Neuronal stem cell (in vitro differentiated cells): ENCODE measurements around the gene ARHGAP25.
A peak's percentile ranks its signal among the peaks of the same experiment; 100 is the strongest.

Experiments used
- DNase-seq: peaks from one replicate; pipeline ENCODE4 v3.0.0-alpha.2; 2013; ENCODE audit warnings: low spot score
- H2AFZ ChIP-seq: one replicate; pipeline ENCODE4 v1.6.1; 2013; ENCODE audit warnings: mild to moderate bottlenecking, low read length, inconsistent platforms
- H2AK5ac ChIP-seq: 2 replicates; pipeline ENCODE4 v1.6.1; 2013; ENCODE audit warnings: low read depth, mild to moderate bottlenecking, inconsistent platforms, low read length, moderate library complexity, mixed read lengths
- H2BK120ac ChIP-seq: 2 replicates; pipeline ENCODE4 v1.6.1; 2013; ENCODE audit warnings: low read depth, mild to moderate bottlenecking, inconsistent platforms, low read length, moderate library complexity, mixed read lengths
- H2BK12ac ChIP-seq: one replicate; pipeline ENCODE4 v1.6.1; 2013; ENCODE audit warnings: low read length, inconsistent platforms
- H2BK15ac ChIP-seq: 2 replicates; pipeline ENCODE4 v1.6.1; 2013; ENCODE audit warnings: mild to moderate bottlenecking, low read length, inconsistent platforms, mixed read lengths
- H2BK5ac ChIP-seq: one replicate; pipeline ENCODE4 v1.6.1; 2013; ENCODE audit warnings: inconsistent platforms, mild to moderate bottlenecking, low read length, moderate library complexity
- H3K14ac ChIP-seq: one replicate; pipeline ENCODE4 v1.6.1; 2013; ENCODE audit warnings: low read length, inconsistent platforms
- H3K18ac ChIP-seq: 2 replicates; pipeline ENCODE4 v1.6.1; 2013; ENCODE audit warnings: low read length, inconsistent platforms
- H3K23ac ChIP-seq: 2 replicates; pipeline ENCODE4 v1.6.1; 2013; ENCODE audit warnings: low read depth, mild to moderate bottlenecking, mixed read lengths, low read length, inconsistent platforms; ENCODE audit not compliant: poor library complexity
- H3K27ac ChIP-seq: replicated peaks from 3 replicates; pipeline ENCODE4 v1.5.1; 2013; ENCODE audit warnings: low read length, inconsistent platforms
- H3K27me3 ChIP-seq, 3 experiments: 2 replicates each; pipeline ENCODE4 v1.6.1; 2013; ENCODE audit warnings: low read length in 3 of 3, mild to moderate bottlenecking in 2 of 3, inconsistent platforms in 1 of 3, low read depth in 1 of 3, mixed read lengths in 1 of 3, moderate library complexity in 1 of 3; ENCODE audit not compliant: control insufficient read depth in 3 of 3, insufficient read depth in 3 of 3
- H3K36me3 ChIP-seq, 2 donors: replicated peaks in 1 of 2; 2 replicates each; pipeline ENCODE4 v1.6.1; 2013; ENCODE audit warnings: low read length in 2 of 2; ENCODE audit not compliant: control insufficient read depth in 2 of 2, insufficient read depth in 2 of 2
- H3K4ac ChIP-seq: 2 replicates; pipeline ENCODE4 v1.6.1; 2013; ENCODE audit warnings: inconsistent platforms, mild to moderate bottlenecking, low read length, moderate library complexity
- H3K4me1 ChIP-seq, 2 donors: 1 replicate in 1 of 2; 2 replicates in 1 of 2; pipeline ENCODE4 v1.6.1; 2013; ENCODE audit warnings: low read length in 2 of 2, low read depth in 1 of 2; ENCODE audit not compliant: control insufficient read depth in 2 of 2, insufficient read depth in 1 of 2
- H3K4me2 ChIP-seq: one replicate; pipeline ENCODE4 v1.6.1; 2013; ENCODE audit warnings: mild to moderate bottlenecking, low read length, inconsistent platforms; ENCODE audit not compliant: insufficient read depth, poor library complexity, severe bottlenecking
- H3K4me3 ChIP-seq, 2 donors: 2 replicates each; pipeline ENCODE4 v1.5.1; 2013; ENCODE audit warnings: low read length in 2 of 2, mild to moderate bottlenecking in 2 of 2, inconsistent platforms in 1 of 2, moderate library complexity in 1 of 2
- H3K79me1 ChIP-seq: one replicate; pipeline ENCODE4 v1.6.1; 2013; ENCODE audit warnings: low read depth, mild to moderate bottlenecking, inconsistent platforms, low read length, moderate library complexity
- H3K9ac ChIP-seq: one replicate; pipeline ENCODE4 v1.6.1; 2013; ENCODE audit warnings: mild to moderate bottlenecking, low read depth, low read length, inconsistent platforms; ENCODE audit not compliant: poor library complexity
- H3K9me3 ChIP-seq, 2 donors: replicated peaks in 1 of 2; 2 replicates each; pipeline versions ENCODE3 to v1.6.1; 2013; ENCODE audit warnings: low read length in 2 of 2, mild to moderate bottlenecking in 2 of 2, inconsistent platforms in 1 of 2, low read depth in 1 of 2, mixed read lengths in 1 of 2, moderate library complexity in 1 of 2; ENCODE audit not compliant: control insufficient read depth in 2 of 2, insufficient read depth in 1 of 2
- H4K8ac ChIP-seq: one replicate; pipeline ENCODE4 v1.6.1; 2013; ENCODE audit warnings: low read depth, mild to moderate bottlenecking, inconsistent platforms, low read length, moderate library complexity
- H4K91ac ChIP-seq: one replicate; pipeline ENCODE4 v1.6.1; 2013; ENCODE audit warnings: low read length, low read depth, mild to moderate bottlenecking, inconsistent platforms; ENCODE audit not compliant: poor library complexity
- WGBS, 2 donors: extraction: QIAGEN DNeasy Blood & Tissue Kit; methylation state at CpG; one replicate each; pipeline ENCODE4 v1.1.7; 2013; ENCODE audit warnings: missing lambda C conversion rate in 2 of 2, mixed read lengths in 1 of 2; ENCODE audit not compliant: insufficient read length in 2 of 2, insufficient replicate concordance in 1 of 2; ENCODE audit errors: extremely low coverage in 2 of 2; 5-methylcytosine and 5-hydroxymethylcytosine counted together

ARHGAP25 gene

DNA sequence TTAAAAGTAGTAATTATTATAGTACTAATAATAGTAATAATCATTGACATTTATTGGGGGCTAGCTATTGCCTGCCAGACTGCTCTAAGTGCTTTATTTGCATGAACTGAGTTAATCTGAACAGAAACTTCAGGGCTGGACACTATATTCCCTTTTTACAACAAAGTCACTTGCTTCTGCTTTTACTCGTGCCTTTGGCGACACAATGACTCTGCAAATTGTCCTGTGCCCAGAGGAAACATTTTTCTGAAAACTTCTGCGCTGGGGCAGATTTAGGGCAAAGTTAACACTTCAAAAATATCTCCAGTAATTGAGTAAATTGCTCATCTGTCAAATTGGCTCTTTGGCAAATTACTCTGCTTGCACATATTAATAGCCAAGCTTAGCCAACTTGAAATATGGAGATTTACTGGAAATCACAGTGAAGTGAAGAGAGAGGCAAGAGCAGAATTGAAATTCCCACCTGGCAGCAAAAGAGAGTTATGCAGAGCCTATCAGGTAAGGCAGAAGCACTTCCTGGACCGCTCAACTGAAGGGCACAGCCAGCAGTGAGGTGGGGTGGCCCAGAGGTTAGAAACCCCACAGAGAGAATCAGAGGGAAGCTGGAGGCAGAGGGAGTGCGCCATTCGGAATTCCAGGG is 100.2 kb downstream of the ARHGAP25 start:
- Histone ChIP-seq H3K23ac (no peak overlapping the region), H3K27ac (no peak overlapping the region), H2AK5ac (no peak overlapping the region), H3K79me1 (no peaks in the 10 kb centered on the region), H3K9ac (no peak overlapping the region), H3K4me1 (no peaks in the 10 kb centered on the region), H3K36me3 (no peaks in the 10 kb centered on the region), H3K9me3 (peaks cover 0 to 1% of the 10 kb centered on the region in 2 donors), H2BK12ac (no peak overlapping the region), H4K8ac (no peak overlapping the region), H3K14ac (no peak overlapping the region), H3K4me3 (no peak overlapping the region), H3K4me2 (no peak overlapping the region), H4K91ac (no peak overlapping the region), H2BK5ac (no peak overlapping the region), H2AFZ (no peak overlapping the region), H2BK15ac (no peak overlapping the region), H3K4ac (no peak overlapping the region), H3K27me3 (no peaks in the 10 kb centered on the region), H2BK120ac (no peak overlapping the region), H3K18ac (no peak overlapping the region)
- WGBS, 2 donors: no CpG with 5 or more reads among the region's 6 CpGs
- no peak for DNase-seq

DNA sequence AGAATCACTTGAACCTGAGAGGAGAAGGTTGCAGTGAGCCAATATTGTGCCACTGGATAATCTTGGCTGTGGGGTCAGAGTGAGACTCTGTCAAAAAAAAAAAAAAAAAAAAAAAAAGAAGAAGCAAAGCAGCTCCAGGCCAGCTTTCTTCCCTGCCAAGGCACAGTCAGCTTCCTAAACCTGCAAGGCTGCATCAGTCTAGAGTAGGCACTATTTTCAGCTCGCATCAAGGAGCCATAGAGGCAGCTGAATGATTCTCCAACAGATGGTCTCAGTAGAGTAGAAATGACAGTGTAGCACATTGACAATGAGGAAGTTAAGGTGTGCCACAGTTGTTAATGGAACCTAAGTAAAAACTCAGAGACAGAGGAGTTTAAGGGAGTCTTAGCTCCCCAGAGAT is 101.0 kb downstream of the ARHGAP25 start:
- no peak overlapping the region for H2BK5ac ChIP-seq
- H2AK5ac ChIP-seq: no peak overlapping the region
- H3K4me3 ChIP-seq: no peak overlapping the region
- no CpG with 5 or more reads among the region's 1 CpG for whole genome bisulfite sequencing, 2 donors
- no peak overlapping the region for H3K27ac ChIP-seq
- peaks cover 0 to 1% of the 10 kb centered on the region in 2 donors for H3K9me3 ChIP-seq
- no peak overlapping the region for H4K8ac ChIP-seq
- DNase-seq: no peak
- H3K14ac ChIP-seq: no peak overlapping the region
- H3K18ac ChIP-seq: no peak overlapping the region
- no peak overlapping the region for H2BK12ac ChIP-seq
- no peak overlapping the region for H2AFZ ChIP-seq
- H3K4ac ChIP-seq: no peak overlapping the region
- no peaks in the 10 kb centered on the region for H3K79me1 ChIP-seq
- H4K91ac ChIP-seq: no peak overlapping the region
- H3K23ac ChIP-seq: no peak overlapping the region
- no peak overlapping the region for H2BK15ac ChIP-seq
- H3K36me3 ChIP-seq: no peaks in the 10 kb centered on the region
- no peaks in the 10 kb centered on the region for H3K27me3 ChIP-seq
- no peaks in the 10 kb centered on the region for H3K4me1 ChIP-seq
- H3K9ac ChIP-seq: no peak overlapping the region
- no peak overlapping the region for H2BK120ac ChIP-seq
- no peak overlapping the region for H3K4me2 ChIP-seq

DNA sequence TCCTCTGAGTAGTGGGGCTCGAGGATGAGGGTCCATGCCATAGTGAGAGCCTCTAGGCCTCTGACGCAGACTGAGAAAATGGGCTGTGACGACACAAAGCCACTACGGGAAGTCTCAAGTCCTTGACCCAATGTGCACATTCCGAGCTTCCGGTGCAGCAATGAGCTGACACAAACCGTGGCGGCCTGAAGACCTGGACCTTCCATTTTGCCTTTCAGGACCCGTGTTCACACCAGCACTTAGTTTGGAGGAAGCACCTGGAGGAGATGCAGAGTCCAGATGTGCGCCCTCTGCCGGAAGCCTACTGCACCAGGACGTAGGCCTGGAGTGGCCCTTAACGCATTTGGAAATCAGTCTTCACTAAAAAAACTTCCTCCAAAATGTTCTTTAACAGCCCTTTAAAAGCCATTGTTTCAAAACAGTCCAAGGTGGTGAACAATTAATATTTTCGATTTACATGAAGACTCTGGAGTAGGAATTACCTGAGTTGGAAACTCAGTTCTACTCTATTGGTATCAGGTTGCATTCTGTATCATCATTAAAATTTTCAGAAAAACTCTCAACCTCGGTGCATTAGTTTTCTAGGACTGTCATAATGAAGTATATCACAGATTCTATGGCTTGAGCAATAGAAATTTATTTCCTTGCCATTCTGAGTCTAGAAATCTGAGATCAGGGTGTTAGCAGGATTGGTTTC is 102.7 kb downstream of the ARHGAP25 start:
- Histone ChIP-seq H2AFZ (no peak overlapping the region), H3K18ac (no peak overlapping the region), H4K91ac (no peak overlapping the region), H3K4me1 (no peaks in the 10 kb centered on the region), H3K9me3 (peaks cover 0 to 1% of the 10 kb centered on the region in 2 donors), H2BK5ac (no peak overlapping the region), H3K36me3 (no peaks in the 10 kb centered on the region), H2BK12ac (no peak overlapping the region), H3K9ac (no peak overlapping the region), H3K4me3 (no peak overlapping the region), H3K4me2 (no peak overlapping the region), H3K27ac (no peak overlapping the region), H4K8ac (no peak overlapping the region), H3K27me3 (no peaks in the 10 kb centered on the region), H2BK15ac (no peak overlapping the region), H3K4ac (no peak overlapping the region), H3K79me1 (no peaks in the 10 kb centered on the region), H3K23ac (peak overlapping the region; percentile 32), H3K14ac (no peak overlapping the region), H2AK5ac (no peak overlapping the region), H2BK120ac (no peak overlapping the region)
- DNase-seq: peak; percentile 47
- no CpG with 5 or more reads among the region's 15 CpGs for WGBS, 2 donors

DNA sequence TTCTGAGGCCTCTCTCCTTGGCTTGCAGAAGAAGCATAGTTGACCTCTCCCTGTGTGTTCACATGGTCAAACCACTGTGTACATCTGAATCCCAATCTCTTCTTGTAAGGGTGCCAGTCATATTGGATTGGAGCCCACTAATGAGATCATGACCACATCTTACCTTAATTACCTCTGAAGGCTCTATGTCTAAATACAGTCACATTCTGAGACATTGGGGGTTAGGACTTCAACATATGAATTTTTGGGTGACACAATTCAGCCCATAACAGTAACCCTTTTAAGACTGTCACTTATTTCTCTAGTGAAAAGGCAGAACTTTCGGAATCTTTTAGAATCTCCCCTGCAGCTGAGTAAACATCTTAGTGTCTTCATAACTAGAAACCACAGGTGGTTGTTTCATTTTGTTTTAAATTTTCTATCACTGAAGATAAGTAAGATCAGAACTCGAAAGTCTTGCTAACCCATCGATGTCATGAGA is 103.3 kb downstream of the ARHGAP25 start:
- H2BK120ac ChIP-seq: no peak overlapping the region
- no peak for DNase-seq

More for the DNA sequence above, 103.3 kb downstream of the ARHGAP25 start:
- Histone ChIP-seq H3K14ac (no peak overlapping the region), H4K8ac (no peak overlapping the region), H3K27ac (no peak overlapping the region), H4K91ac (no peak overlapping the region), H3K4me1 (no peaks in the 10 kb centered on the region), H3K4me2 (no peak overlapping the region), H3K79me1 (no peaks in the 10 kb centered on the region), H3K4ac (no peak overlapping the region), H2AK5ac (no peak overlapping the region), H3K23ac (no peak overlapping the region), H2BK12ac (no peak overlapping the region), H3K9me3 (peaks cover 0 to 1% of the 10 kb centered on the region in 2 donors), H2BK15ac (no peak overlapping the region), H3K9ac (no peak overlapping the region), H3K18ac (no peak overlapping the region), H2AFZ (no peak overlapping the region), H3K4me3 (no peak overlapping the region), H3K36me3 (no peaks in the 10 kb centered on the region), H2BK5ac (no peak overlapping the region), H3K27me3 (no peaks in the 10 kb centered on the region)
- no CpG with 5 or more reads among the region's 3 CpGs for WGBS, 2 donors
